GM20000 (cell line): Measurements from ENCODE around the gene PRPF18.

Experiments used
- DNase-seq: peaks from one replicate; pipeline ENCODE4 v3.0.0; 2012; ENCODE audit warnings: low spot score
- TF ChIP-seq, protein P1 (sequence below): IDR thresholded peaks from 2 replicates; pipeline ENCODE4 v1.5.1; 2012; ENCODE audit warnings: mild to moderate bottlenecking, control low read depth; ENCODE audit errors: extremely low read depth, missing control alignments

Gene PRPF18

GRCh38 chr10:13658871-13659685 lies 72.3 kb downstream of the PRPF18 start:
- peak; percentile 44 for DNase-seq
- TF ChIP-seq, protein P1, sequence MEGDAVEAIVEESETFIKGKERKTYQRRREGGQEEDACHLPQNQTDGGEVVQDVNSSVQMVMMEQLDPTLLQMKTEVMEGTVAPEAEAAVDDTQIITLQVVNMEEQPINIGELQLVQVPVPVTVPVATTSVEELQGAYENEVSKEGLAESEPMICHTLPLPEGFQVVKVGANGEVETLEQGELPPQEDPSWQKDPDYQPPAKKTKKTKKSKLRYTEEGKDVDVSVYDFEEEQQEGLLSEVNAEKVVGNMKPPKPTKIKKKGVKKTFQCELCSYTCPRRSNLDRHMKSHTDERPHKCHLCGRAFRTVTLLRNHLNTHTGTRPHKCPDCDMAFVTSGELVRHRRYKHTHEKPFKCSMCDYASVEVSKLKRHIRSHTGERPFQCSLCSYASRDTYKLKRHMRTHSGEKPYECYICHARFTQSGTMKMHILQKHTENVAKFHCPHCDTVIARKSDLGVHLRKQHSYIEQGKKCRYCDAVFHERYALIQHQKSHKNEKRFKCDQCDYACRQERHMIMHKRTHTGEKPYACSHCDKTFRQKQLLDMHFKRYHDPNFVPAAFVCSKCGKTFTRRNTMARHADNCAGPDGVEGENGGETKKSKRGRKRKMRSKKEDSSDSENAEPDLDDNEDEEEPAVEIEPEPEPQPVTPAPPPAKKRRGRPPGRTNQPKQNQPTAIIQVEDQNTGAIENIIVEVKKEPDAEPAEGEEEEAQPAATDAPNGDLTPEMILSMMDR = no peak

DNA sequence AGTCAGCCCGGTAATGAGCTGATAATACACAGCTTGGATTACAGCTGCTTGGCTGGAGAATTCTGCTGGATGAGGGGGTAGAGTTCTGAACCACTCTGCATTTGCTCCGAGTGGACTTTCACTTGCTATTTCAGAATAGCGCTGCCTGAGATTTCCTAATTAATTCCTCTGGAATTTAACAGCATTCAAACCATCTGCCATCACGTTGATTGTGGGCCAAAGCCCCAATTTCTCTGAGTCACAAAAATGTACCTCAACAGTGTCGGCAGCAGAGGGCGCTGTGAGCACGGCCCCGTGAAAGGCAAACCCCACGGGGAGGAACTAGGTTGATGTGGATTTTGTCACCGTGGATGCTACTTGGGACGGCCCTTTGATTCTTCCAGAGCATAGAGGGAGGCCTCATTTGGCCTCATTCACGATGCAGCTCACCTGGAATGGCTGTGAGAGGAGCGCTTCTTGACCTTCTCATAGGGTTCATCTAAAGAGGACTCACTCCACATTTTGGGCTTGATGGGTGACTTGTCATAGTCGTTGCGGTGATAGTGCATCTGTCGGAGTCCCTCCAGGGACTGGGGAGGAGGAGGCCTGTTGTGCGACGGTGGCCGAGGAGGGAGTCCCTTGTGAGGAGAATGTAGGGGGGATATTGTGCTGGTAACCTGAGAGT lies 73.3 kb downstream of the PRPF18 start:
- TF ChIP-seq, protein P1 = peak; percentile 91
- peak; percentile 88 for DNase-seq

GRCh38 chr10:13660551-13660920 lies 73.8 kb downstream of the PRPF18 start:
- TF ChIP-seq, protein P1 = no peak
- DNase-seq = no peak

DNA sequence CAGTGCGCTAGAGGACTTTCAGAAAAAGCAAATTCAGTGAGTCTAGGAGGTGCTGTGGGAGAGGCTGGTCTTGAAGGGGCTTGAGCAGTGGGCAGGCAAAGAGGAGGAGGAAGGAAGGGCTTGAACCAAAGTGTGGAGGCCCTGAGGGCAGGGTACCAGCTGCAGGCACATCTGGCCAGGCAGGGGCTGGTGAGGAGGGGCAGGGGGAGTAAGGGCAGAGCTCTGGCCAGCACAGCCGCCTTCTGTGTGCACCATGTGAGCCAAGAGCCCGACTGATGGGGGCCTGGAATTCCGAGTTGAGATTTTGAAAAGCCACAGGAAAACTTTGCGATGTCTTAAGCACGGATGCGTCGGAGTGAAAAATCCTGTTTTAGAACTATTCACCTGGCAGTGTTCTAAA lies 74.5 kb downstream of the PRPF18 start:
- TF ChIP-seq, protein P1 = no peak

DNA sequence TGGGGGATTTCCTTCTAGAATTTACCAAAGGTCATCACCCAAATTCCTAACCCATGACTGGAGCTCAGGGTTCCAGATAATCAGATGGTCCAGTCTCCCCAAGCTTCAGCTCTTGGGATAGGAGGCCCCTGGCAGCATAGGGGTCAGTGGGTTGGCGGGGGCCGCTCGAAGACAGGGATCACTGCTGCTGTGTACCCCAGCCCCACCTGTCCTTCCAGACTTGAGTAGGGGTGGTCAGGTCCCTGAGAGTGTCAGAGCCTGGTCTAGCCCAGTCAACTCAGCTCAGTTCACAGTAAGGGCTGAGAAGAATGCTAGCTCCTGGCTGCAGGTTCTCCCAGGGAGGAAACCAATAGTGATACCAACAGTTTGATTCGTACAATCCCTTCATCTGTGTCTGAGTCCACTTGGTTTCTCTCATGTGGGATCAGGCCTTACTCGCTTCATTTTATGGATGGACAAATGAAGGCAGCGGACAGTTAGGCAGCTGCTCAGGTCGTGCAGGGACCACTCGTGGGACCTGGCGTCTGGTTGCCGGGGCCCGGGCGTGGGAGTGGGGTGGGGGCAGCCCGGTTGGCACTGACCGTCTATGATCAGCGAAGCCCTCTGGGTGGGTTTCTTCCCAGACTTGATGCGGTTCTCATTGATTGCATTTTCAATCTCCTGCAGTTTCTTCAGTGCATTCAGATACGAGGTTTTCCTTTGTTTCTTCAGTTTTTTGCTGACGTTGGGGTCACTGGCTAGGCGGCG lies 78.9 kb downstream of the PRPF18 start:
- TF ChIP-seq, protein P1 = no peak

More for the DNA sequence above, 74.5 kb downstream of the PRPF18 start:
- DNase-seq = no peak

GRCh38 chr10:13668126-13668525 lies 81.4 kb downstream of the PRPF18 start:
- no peak for DNase-seq
- TF ChIP-seq, protein P1 = no peak

More for the DNA sequence above, 78.9 kb downstream of the PRPF18 start:
- no peak for DNase-seq

- TF ChIP-seq, protein P1 = no peak
- DNase-seq = no peak
Measured at GRCh38 chr10:13669182-13669855, 82.6 kb downstream of the PRPF18 start.
